Activated effector memory CD4-positive, alpha-beta T cell treated with anti-CD3 and anti-CD28 coated beads, Interleukin-2, amount 50 U/mL, for 16 hours (primary cell): ENCODE results near the gene PDIA5.

Experiments used
- DNase-seq: peaks from one replicate; pipeline ENCODE4 v3.0.0-alpha.2; 2020

Gene PDIA5

DNA sequence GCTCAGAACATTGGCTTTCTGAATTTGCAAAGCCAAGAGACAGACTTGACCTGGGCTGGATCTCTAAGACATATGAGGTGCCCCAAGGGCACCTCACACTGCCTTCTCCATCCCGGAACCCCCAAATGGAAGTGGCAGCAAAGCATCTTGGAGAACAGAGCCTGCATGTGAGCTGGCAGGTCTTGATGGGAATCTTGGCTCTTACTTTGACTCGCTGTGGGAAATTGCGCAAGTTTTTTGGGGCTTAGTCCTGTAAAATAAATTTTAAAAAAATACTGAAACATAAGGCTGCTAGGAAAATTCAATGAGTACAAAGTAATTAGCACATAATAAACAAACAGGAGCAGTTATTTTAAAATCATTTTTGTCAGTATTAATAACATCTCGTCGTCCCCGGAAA is 121.2 kb downstream of the PDIA5 start:
- no peak for DNase-seq

DNA sequence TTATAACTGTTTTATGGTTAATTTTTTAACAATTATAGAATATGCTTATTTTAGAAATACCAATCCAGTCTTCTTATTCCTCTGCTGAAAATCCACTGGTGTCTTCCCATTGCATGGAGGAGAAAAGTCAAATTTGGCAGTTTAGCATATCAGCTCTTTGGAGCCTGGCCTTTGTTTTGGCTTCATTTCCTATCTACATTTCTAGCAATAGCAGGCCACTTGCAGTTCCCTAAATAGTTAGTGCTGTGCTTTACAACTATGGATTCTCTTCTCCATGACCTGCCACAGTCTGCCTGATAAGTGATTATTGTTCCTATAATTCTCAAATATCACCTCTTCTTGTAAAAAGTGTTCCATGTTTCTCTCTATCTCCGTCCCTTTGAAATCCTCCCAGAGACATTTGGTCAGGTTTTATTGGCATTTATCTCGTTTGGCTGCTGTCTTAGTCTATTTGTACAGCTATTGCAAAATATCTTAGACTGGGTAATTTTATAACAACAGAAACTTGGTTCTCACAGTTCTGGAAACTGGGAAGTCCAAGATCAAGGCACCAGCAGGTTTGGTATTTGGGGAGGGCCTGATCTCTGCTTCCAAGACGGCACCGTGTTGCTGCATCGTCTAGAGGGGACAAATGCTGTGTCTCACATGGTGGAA is 126.8 kb downstream of the PDIA5 start:
- no peak for DNase-seq

DNA sequence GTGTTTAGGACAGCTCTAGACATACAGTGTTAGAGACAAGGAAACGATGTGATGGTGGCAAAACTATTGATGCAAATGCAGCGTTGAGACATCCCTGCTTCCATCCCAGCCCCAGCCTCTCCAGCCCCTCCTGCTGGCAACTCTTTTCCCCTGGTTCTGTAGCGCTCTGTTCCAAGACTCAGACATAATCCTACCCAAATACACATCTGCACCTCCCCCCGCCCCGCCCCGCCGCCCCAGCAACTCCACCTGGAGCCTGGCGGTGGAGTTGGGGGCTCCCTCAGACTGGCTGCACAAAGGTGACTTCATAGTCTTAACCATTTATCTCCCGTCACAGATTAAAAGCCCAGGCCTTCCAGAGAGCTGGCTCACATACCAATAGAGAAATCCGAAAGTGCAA is 127.7 kb downstream of the PDIA5 start:
- no peak for DNase-seq

DNA sequence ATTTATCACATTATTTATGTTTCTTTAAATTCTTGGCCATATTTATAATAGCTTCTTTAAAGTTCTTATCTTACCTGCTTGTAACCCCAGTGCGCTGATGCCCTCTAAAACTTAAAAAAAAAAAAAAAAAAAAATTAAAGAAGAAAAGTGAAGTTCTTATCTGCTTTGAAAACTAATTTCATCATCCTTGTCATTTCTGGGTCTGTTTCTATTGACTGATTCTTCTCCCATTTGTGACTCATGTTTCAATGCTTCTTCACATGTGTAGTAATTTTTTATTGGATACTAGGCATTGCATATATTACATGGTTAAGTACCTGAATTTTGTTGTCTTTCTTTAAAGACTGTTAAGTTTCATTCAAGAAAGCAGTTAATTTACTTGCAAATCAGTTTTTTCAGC is 131.5 kb downstream of the PDIA5 start:
- no peak for DNase-seq

DNA sequence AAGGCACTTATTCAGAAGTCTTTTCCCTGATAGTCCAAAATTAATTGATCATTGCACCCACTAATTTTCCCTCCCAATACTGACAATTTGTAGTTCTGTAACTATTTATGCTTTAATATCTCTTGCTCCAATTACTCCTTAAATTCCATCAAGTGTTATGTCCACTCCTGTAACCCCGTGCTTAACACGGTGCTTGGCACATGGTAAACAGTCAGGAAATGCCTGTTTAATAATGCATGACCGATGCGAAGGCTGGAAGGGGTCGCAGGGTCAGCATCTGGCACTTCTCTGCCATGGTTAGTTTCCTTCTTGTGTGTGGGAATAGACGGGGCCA is 134.4 kb downstream of the PDIA5 start:
- DNase-seq, result no peak

DNA sequence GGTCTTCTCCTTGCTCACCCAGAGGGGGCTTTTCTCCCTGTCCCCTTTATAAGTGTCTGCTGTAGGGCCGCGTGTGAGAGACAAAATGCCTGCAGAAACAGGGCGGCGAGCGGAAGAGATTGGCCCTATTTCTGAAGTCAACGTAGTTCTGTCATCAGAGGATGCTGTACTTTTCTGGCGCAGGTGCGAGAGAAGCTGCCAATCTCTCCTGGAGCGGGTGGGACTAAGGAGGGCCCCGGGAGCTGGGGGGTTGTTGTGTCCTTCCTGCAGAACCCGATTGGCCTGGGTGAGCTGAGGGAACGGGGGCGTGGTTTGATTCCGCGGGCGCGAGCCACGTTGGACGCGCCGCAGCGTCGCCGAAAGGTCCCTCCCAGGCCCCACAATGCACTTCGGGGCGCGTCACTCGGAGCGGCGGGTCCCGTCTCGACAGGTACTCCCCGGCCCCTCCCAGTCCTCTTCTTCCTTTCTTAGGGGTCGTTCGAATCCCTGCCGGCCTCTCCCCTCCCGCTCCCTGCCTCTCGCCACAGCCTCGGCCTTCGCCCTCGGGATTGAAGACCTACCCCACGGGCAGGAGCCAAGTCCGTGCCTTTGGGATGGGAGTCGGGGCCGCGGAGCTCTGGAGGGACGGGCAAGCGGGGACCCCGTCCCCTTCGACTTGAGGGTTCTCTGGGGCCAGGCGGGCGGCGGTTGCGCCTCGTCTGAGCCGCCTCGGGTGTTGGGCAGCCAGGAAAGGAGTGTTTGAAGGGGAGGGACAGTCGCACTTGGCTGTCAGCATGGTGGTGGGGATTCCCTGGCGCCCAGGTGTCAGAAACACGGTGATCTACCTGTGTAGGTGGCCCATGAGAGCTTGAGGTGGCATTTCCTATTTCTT is 135.0 kb downstream of the PDIA5 start, which contains the start of gene SEC22A:
TSS of gene SEC22A (plus strand) at position 387 of the 871 bp plus-strand sequence. CDS start 7,275 bp downstream, outside the sequence.
- peak; percentile 98 for DNase-seq

DNA sequence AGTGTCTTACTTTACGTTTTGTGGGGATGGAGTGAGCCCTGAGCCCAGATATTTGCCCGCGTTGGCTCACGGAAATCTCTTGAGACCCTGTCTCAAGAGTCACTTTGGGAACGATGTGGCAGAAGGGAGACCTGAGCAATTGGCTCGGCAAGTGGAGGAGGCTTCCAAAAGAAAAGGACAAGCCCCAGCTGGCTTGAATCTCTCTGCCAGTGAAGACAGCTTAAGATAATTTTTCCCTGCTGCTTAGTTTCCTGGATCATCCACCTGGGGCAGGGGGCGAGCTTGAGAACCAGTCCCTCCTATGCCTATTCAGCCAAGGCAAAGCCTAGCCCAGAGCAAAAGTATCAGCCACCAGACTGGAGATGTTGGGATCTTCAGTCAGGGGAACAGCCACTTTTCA is 135.6 kb downstream of the PDIA5 start:
- peak; percentile 65 for DNase-seq
